Fibroblast of lung (primary cell): ENCODE data around the gene ZNF512B. TPM values are rescaled to one million over a fixed set of nuclear protein-coding genes. Genes with fewer than 3 reads are reported as not detected.

ENCODE experiments used
- DNase-seq, 2 donors: peaks; one replicate each; pipeline versions ENCODE4 v3.0.0 to v3.0.0-alpha.2; 2010; ENCODE audit warnings: low read depth in 2 of 2
- H2AFZ ChIP-seq: 2 replicates; pipeline ENCODE4 v1.5.1; 2012; ENCODE audit warnings: low read length, control low read depth, inconsistent platforms
- H3K27ac ChIP-seq: 2 replicates; pipeline ENCODE4 v1.5.1; 2011; ENCODE audit warnings: low read length, control low read depth; ENCODE audit not compliant: insufficient read depth
- H3K27me3 ChIP-seq: 2 replicates; pipeline ENCODE4 v1.5.1; 2011; ENCODE audit warnings: mild to moderate bottlenecking, low read length; ENCODE audit not compliant: control insufficient read depth, insufficient read depth
- H3K36me3 ChIP-seq: 2 replicates; pipeline ENCODE4 v1.5.1; 2011; ENCODE audit warnings: low read length; ENCODE audit not compliant: control insufficient read depth, insufficient read depth
- H3K4me1 ChIP-seq: 2 replicates; pipeline ENCODE4 v1.5.1; 2011; ENCODE audit warnings: low read length; ENCODE audit not compliant: control insufficient read depth, insufficient read depth; ENCODE audit errors: extremely low read depth
- H3K4me2 ChIP-seq: 2 replicates; pipeline ENCODE4 v1.5.1; 2011; ENCODE audit warnings: low read length, control low read depth; ENCODE audit not compliant: insufficient read depth; ENCODE audit errors: extremely low read depth
- H3K4me3 ChIP-seq, 4 experiments: fragments of 200-600 bp in 1 of 4; sonication (generic) in 1 of 4; replicated peaks in 1 of 4; 2 replicates each; pipeline ENCODE4 v1.5.1; 2011 to 2016; ENCODE audit warnings: low read length in 4 of 4, low read depth in 3 of 4, mild to moderate bottlenecking in 3 of 4, control low read depth in 2 of 4, inconsistent platforms in 1 of 4, mixed read lengths in 1 of 4; ENCODE audit not compliant: insufficient read depth in 1 of 4; ENCODE audit errors: control extremely low read depth in 1 of 4
- H3K79me2 ChIP-seq: 2 replicates; pipeline ENCODE4 v1.5.1; 2012; ENCODE audit warnings: mild to moderate bottlenecking, low read length, inconsistent platforms; ENCODE audit not compliant: control insufficient read depth, insufficient read depth
- H3K9ac ChIP-seq: 2 replicates; pipeline ENCODE4 v1.5.1; 2011; ENCODE audit warnings: mild to moderate bottlenecking, low read length, control low read depth; ENCODE audit not compliant: insufficient read depth
- H3K9me3 ChIP-seq: 2 replicates; pipeline ENCODE4 v1.5.1; 2012; ENCODE audit warnings: low read depth, low read length; ENCODE audit not compliant: control insufficient read depth, insufficient read depth
- H4K20me1 ChIP-seq: 2 replicates; pipeline ENCODE4 v1.5.1; 2011; ENCODE audit warnings: low read length; ENCODE audit not compliant: control insufficient read depth, insufficient read depth; ENCODE audit errors: extremely low read depth
- CTCF ChIP-seq, 2 donors: IDR thresholded peaks in 1 of 2; conservative IDR thresholded peaks in 1 of 2; 1 replicate in 1 of 2; 2 replicates in 1 of 2; pipeline ENCODE4 v1.5.1; 2011 to 2012; ENCODE audit warnings: low read length in 2 of 2, control low read depth in 1 of 2, inconsistent platforms in 1 of 2, low read depth in 1 of 2, mild to moderate bottlenecking in 1 of 2
- EZH2 ChIP-seq: IDR thresholded peaks from 2 replicates; pipeline ENCODE4 v1.5.1; 2012; ENCODE audit warnings: low read length, control low read depth, mild to moderate bottlenecking; ENCODE audit errors: missing control alignments
- polyA plus RNA-seq, 2 donors: library from polyadenylated mRNA; depleted of rRNA in 1 of 2; stranded (reverse) in 1 of 2; unstranded in 1 of 2; fragments of >200 nt; gene quantifications; 2 replicates each; pipeline ENCODE4 v1.2.1, GENCODE V29; 2011 to 2012; ENCODE audit warnings: missing spikeins in 1 of 2
- total RNA-seq: library from RNA; depleted of rRNA; stranded (reverse); fragments of >200 nt; gene quantifications from 2 replicates; pipeline ENCODE4 v1.2.1, GENCODE V29; 2014

Gene ZNF512B
- total and polyA plus RNA-seq, 2 donors (not counting 1 experiment from before 2014, with no cell fraction given) = 3.5 to 8.4 TPM

DNA sequence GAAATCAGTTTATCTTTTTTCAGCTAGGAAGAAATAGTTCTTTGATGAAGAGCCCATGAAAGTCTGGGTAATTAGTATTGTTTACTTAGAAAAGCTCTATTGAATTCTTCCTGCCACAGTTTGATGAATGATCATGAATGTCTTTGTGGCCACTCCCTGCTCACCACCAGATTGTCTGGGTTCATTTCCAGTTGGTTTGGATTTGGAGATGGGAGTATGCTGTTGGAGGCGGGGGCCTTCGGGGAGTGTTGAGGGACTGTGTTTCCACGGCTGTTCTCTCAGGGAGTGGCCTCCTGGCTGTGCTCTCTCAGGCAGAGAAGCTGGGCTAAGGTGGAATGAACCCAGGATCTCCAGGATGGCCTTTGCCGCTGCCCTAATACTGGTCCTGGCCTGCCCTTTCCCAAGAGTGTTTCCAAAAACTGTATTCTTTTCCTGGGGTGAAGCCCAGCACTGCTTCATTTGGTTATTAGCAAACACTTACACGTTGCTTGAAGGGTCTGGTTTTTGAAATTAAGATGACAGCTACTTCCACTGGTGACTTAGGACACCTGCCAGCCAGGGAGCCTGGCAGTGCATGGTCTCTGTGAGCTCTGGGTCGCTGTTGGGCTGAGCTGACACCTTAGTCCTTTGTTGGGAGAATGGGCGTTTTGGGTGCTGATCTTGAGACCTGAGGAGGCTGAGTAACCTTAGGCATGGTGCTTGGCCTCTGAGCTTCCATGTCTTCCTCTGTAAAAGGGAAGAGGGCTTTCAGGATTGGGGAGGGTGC, 34.4 kb upstream of the ZNF512B start:
- peaks cover 17% of the 10 kb centered on the region for H3K36me3 ChIP-seq
- DNase-seq = peak in 1 of 2 donors; percentile 39

DNA sequence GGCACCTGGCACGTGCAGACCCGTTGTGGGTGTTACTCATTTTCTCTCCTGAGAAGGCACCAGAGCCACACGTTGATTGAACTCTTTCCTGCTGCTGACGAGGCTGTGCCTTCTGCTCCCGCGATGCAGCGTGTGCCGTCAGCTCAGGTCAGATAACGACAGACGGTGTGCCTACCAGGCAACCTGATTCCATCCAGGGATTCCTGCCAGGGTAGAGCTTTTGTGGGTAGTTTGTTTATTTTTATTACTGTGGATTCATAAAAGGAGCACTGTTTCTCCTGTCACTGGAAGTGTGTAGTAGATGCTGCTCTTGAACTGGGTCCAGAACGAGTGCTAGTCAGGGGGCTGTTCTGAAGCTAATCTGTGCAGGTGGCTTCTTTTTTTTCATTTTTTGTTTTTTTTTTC, 31.9 kb upstream of the ZNF512B start:
- Histone ChIP-seq H3K27ac (no peak overlapping the region), H3K4me1 (peaks cover 3% of the 10 kb centered on the region), H3K36me3 (peaks cover 18% of the 10 kb centered on the region), H4K20me1 (no peaks in the 10 kb centered on the region), H3K79me2 (no peaks in the 10 kb centered on the region), H3K9me3 (no peaks in the 10 kb centered on the region), H3K27me3 (no peaks in the 10 kb centered on the region), H3K4me3 (no peak overlapping the region), H3K9ac (no peak overlapping the region), H3K4me2 (no peak overlapping the region), H2AFZ (no peak overlapping the region)
- peak in 1 of 2 donors; percentile 54 for DNase-seq
- no peak for TF ChIP-seq CTCF (conservative IDR thresholded peaks at IDR 0.05 in 1 of 2, IDR thresholded peaks at IDR 0.05 in 1 of 2; ENCODE audit: low read depth in 1 of 2, low read length in 2 of 2)
- no peak for TF ChIP-seq EZH2

More for the DNA sequence above, 34.4 kb upstream of the ZNF512B start:
- no peak overlapping the region for H3K27ac ChIP-seq
- peaks cover 3% of the 10 kb centered on the region for H3K4me1 ChIP-seq
- H2AFZ ChIP-seq = no peak overlapping the region
- no peaks in the 10 kb centered on the region for H3K9me3 ChIP-seq
- no peaks in the 10 kb centered on the region for H3K27me3 ChIP-seq
- H3K79me2 ChIP-seq = peaks cover 4% of the 10 kb centered on the region
- no peak overlapping the region for H3K4me3 ChIP-seq
- H4K20me1 ChIP-seq = no peaks in the 10 kb centered on the region
- no peak overlapping the region for H3K4me2 ChIP-seq
- H3K9ac ChIP-seq = no peak overlapping the region
- TF ChIP-seq EZH2 (no peak), CTCF (conservative IDR thresholded peaks at IDR 0.05 in 1 of 2, IDR thresholded peaks at IDR 0.05 in 1 of 2; ENCODE audit: low read depth in 1 of 2, low read length in 2 of 2) (no peak)

GRCh38 chr20:64000906-64001305, 31.2 kb upstream of the ZNF512B start:
- H3K9me3 ChIP-seq = no peaks in the 10 kb centered on the region
- H3K4me2 ChIP-seq = no peak overlapping the region
- H3K27me3 ChIP-seq = no peaks in the 10 kb centered on the region
- peaks cover 15% of the 10 kb centered on the region for H3K36me3 ChIP-seq
- H3K9ac ChIP-seq = no peak overlapping the region
- no peak overlapping the region for H3K4me3 ChIP-seq
- DNase-seq = peak in 1 of 2 donors; percentile 8
- no peak for TF ChIP-seq CTCF (conservative IDR thresholded peaks at IDR 0.05 in 1 of 2, IDR thresholded peaks at IDR 0.05 in 1 of 2; ENCODE audit: low read depth in 1 of 2, low read length in 2 of 2)
- TF ChIP-seq EZH2 = no peak
- H4K20me1 ChIP-seq = no peaks in the 10 kb centered on the region
- no peaks in the 10 kb centered on the region for H3K79me2 ChIP-seq
- H2AFZ ChIP-seq = no peak overlapping the region
- no peak overlapping the region for H3K27ac ChIP-seq
- peaks cover 3% of the 10 kb centered on the region for H3K4me1 ChIP-seq
